GM12878 (cell line): ENCODE results near the gene ANO4. TPM values are rescaled to one million over a fixed set of nuclear protein-coding genes. Genes with fewer than 3 reads are reported as not detected.

Experiments
- ATAC-seq: fragments of 200-7000 bp; cut with Tn5 transposase; 3 replicates; pipeline ENCODE4 v1.9.1; 2020; ENCODE audit warnings: mild to moderate bottlenecking, moderate library complexity
- BruUV-seq: library from RNA; stranded (reverse); fragments of 400-500 nt; replicated peaks from 2 replicates; lab custom pipeline; 2021; lab: Mats Ljungman, UMichigan
- CTCF ChIA-PET: fragments of 300-600 bp; sonication (Branson Sonifier 250); formaldehyde crosslinking; extraction: SDS; loops from one replicate; lab custom pipeline; 2021; ENCODE audit warnings: inconsistent platforms; lab: Yijun Ruan, JAX
- POLR2A ChIA-PET: fragments of 350-600 bp; formaldehyde crosslinking; extraction: SDS; loops from one replicate; lab custom pipeline; 2021; ENCODE audit warnings: inconsistent platforms; lab: Charles Lee
- RAD21 ChIA-PET: fragments of 300-600 bp; sonication (Branson Sonifier 250); formaldehyde crosslinking; loops from one replicate; lab custom pipeline; 2023; ENCODE audit warnings: antibody characterized with exemption; ENCODE audit not compliant: unreplicated experiment; lab: Charles Lee
- SMC1A ChIA-PET: fragments of 300-600 bp; sonication (Branson Sonifier 250); formaldehyde crosslinking; loops from one replicate; lab custom pipeline; 2023; ENCODE audit not compliant: unreplicated experiment, uncharacterized antibody; lab: Charles Lee
- DNase-seq: peaks from one replicate; pipeline ENCODE4 v3.0.0-alpha.2; 2011; ENCODE audit warnings: low read depth, low spot score
- FAIRE-seq: peaks from 3 replicates; lab custom pipeline; 2011; peaks lifted over from hg19 to GRCh38; lab: Jason Lieb, UNC
- H2AFZ ChIP-seq: 2 replicates; pipeline ENCODE4 v1.6.0; 2011; ENCODE audit warnings: low read depth, low read length, control low read depth; ENCODE audit not compliant: control insufficient read depth
- H3K27ac ChIP-seq: 2 replicates; pipeline ENCODE4 v1.5.1; 2011; ENCODE audit warnings: control low read depth; ENCODE audit not compliant: control insufficient read depth, insufficient read depth
- H3K27me3 ChIP-seq, 2 experiments: replicated peaks in 1 of 2; 2 replicates each; pipeline versions ENCODE4 v1.6.0 to v1.6.1; 2011; ENCODE audit warnings: low read length in 1 of 2; ENCODE audit not compliant: control insufficient read depth in 2 of 2, insufficient read depth in 2 of 2
- H3K36me3 ChIP-seq, 2 experiments: 2 replicates each; pipeline ENCODE4 v1.5.1; 2011; ENCODE audit warnings: low read length in 1 of 2; ENCODE audit not compliant: control insufficient read depth in 2 of 2, insufficient read depth in 2 of 2
- H3K4me1 ChIP-seq: 2 replicates; pipeline ENCODE4 v1.6.1; 2011; ENCODE audit warnings: mild to moderate bottlenecking, low read length, moderate library complexity, mixed read lengths; ENCODE audit not compliant: control insufficient read depth, insufficient read depth
- H3K4me2 ChIP-seq: 2 replicates; pipeline ENCODE4 v1.6.0; 2011; ENCODE audit warnings: control low read depth; ENCODE audit not compliant: control insufficient read depth, insufficient read depth
- H3K4me3 ChIP-seq: fragments of 200-600 bp; sonication (generic); 2 replicates; pipeline ENCODE4 v1.5.1; 2016
- H3K79me2 ChIP-seq: 2 replicates; pipeline ENCODE4 v1.6.0; 2011; ENCODE audit warnings: low read length; ENCODE audit not compliant: control insufficient read depth, insufficient read depth
- H3K9ac ChIP-seq: 2 replicates; pipeline ENCODE4 v1.8.0; 2011; ENCODE audit warnings: low read length, control low read depth, mixed read lengths; ENCODE audit not compliant: control insufficient read depth, insufficient read depth
- H3K9me3 ChIP-seq: replicated peaks from 3 replicates; pipeline ENCODE4 v1.5.1; 2011; ENCODE audit warnings: mild to moderate bottlenecking, low read length; ENCODE audit not compliant: control insufficient read depth, insufficient read depth
- H4K20me1 ChIP-seq: 2 replicates; pipeline ENCODE4 v1.6.0; 2011; ENCODE audit not compliant: control insufficient read depth, insufficient read depth
- FOS ChIP-seq: IDR thresholded peaks from 3 replicates; pipeline ENCODE4 v1.6.1; 2011; ENCODE audit warnings: borderline replicate concordance; ENCODE audit not compliant: insufficient read length; ENCODE audit errors: extremely low read depth
- IKZF1 ChIP-seq: fragments of 450-650 bp; conservative IDR thresholded peaks from 2 replicates; pipeline ENCODE4 v1.6.1; 2017; ENCODE audit warnings: antibody characterized with exemption, mild to moderate bottlenecking
- MLLT1 ChIP-seq: fragments of 450-650 bp; IDR thresholded peaks from 2 replicates; pipeline ENCODE4 v1.6.1; 2016; ENCODE audit warnings: mild to moderate bottlenecking
- MXI1 ChIP-seq: fragments of 150-350 bp; IDR thresholded peaks from 2 replicates; pipeline ENCODE4 v1.6.1; 2011; ENCODE audit warnings: low read depth, mild to moderate bottlenecking, inconsistent platforms, low read length, improper control_type of control experiment
- RFX5 ChIP-seq: IDR thresholded peaks from 2 replicates; pipeline ENCODE4 v1.6.1; 2011; ENCODE audit warnings: low read depth, low read length, improper control_type of control experiment
- SMAD5 ChIP-seq: IDR thresholded peaks from 2 replicates; pipeline ENCODE4 v1.6.1; 2016; ENCODE audit warnings: antibody characterized with exemption, low read depth
- SREBF1 ChIP-seq: IDR thresholded peaks from 2 replicates; pipeline ENCODE4 v1.6.1; 2012; ENCODE audit warnings: mild to moderate bottlenecking, low read length
- YY1 ChIP-seq: IDR thresholded peaks from 2 replicates; pipeline ENCODE4 v1.6.1; 2011; ENCODE audit warnings: low read depth, mild to moderate bottlenecking, low read length
- ZBTB40 ChIP-seq: fragments of 450-650 bp; IDR thresholded peaks from 2 replicates; pipeline ENCODE4 v1.6.1; 2016; ENCODE audit warnings: mild to moderate bottlenecking, moderate library complexity, borderline replicate concordance
- ZNF592 ChIP-seq: fragments of 450-650 bp; IDR thresholded peaks from 2 replicates; pipeline ENCODE4 v1.6.1; 2017; ENCODE audit warnings: mild to moderate bottlenecking, moderate library complexity
- in situ Hi-C: fragments of 300-500 bp; cut with MboI; formaldehyde crosslinking; loops from 9 replicates; pipeline ENCODE4 v1.14.3; 2018; ENCODE audit warnings: mixed read lengths
- intact Hi-C: fragments of 100-400 bp; cut with micrococcal nuclease; formaldehyde crosslinking; loops from one replicate; pipeline ENCODE4 v1.14.2; 2022; ENCODE audit not compliant: unreplicated experiment
- polyA plus RNA-seq, 11 experiments: library from polyadenylated mRNA; depleted of rRNA in 4 of 11; unstranded in 6 of 11; stranded (reverse) in 5 of 11; fragments of >200 nt; fragmentation: Nextera tagmentation in 4 of 11; fragmentation: Illumina TruSeq in 1 of 11; extraction: Ambion mirVana in 4 of 11; extraction: Trizol in 1 of 11; gene quantifications; 1 replicate in 1 of 11; 2 replicates in 10 of 11; pipeline versions ENCODE4 v1.2.1 to v1.2.3, GENCODE V29; 2011 to 2016; ENCODE audit warnings: inconsistent platforms in 2 of 11, missing spikeins in 2 of 11, low read depth in 1 of 11
- total RNA-seq, 4 experiments: library from RNA; depleted of rRNA in 3 of 4; stranded (reverse); fragments of >200 nt in 3 of 4; fragmentation: Illumina TruSeq in 1 of 4; extraction: Trizol in 1 of 4; gene quantifications; 2 replicates each; pipeline versions ENCODE4 v1.2.1 to v1.2.3, GENCODE V29; 2013 to 2021

ANO4 gene
- total and polyA plus RNA-seq, 10 of the 15 experiments (the other 5 are each of a cell fraction or from before 2014, with no cell fraction given) = not detected

GRCh38 chr12:101021442-101021841 is 226.9 kb downstream of the ANO4 start (continued):
- TF ChIP-seq ZBTB40 (no peak), ZNF592 (no peak)

GRCh38 chr12:101021911-101022388 is 227.4 kb downstream of the ANO4 start:
- FAIRE-seq (no peak), DNase-seq (no peak), ATAC-seq (no peak)
- SMC1A ChIA-PET = no interaction called here
- H3K79me2 ChIP-seq = no peaks in the 10 kb centered on the region
- no peak for TF ChIP-seq YY1
- no peak for TF ChIP-seq SMAD5
- TF ChIP-seq SREBF1 = no peak
- no peak for TF ChIP-seq IKZF1
- TF ChIP-seq MXI1 = no peak
- no peak for TF ChIP-seq FOS
- no peak for TF ChIP-seq RFX5
- no peak for TF ChIP-seq MLLT1
- H3K9ac ChIP-seq = no peak overlapping the region
- no peaks in the 10 kb centered on the region for H3K36me3 ChIP-seq
- CTCF ChIA-PET = interaction anchor here (0.6 kb wide), 2 partner anchors 8 to 582 kb away, joined by 3 to 4 read pairs; no protein-coding TSS in a partner anchor
- in situ Hi-C loops (no loop called here), intact Hi-C loops (no loop called here)
- H3K4me1 ChIP-seq = no peaks in the 10 kb centered on the region
- no peak overlapping the region for H3K27ac ChIP-seq
- RAD21 ChIA-PET = no interaction called here
- H3K4me3 ChIP-seq = no peak overlapping the region
- BruUV-seq = no TSS peak
- H4K20me1 ChIP-seq = no peaks in the 10 kb centered on the region
- H2AFZ ChIP-seq = no peak overlapping the region
- H3K4me2 ChIP-seq = no peak overlapping the region
- POLR2A ChIA-PET = no interaction called here
- no peaks in the 10 kb centered on the region for H3K27me3 ChIP-seq
- H3K9me3 ChIP-seq = no peaks in the 10 kb centered on the region; the same call in 2 of the 3 replicates
